Stomach (tissue), 4 donors: ENCODE measurements around the gene TECPR2.

Experiments used
- EP300 ChIP-seq: sonication (generic); formaldehyde crosslinking; IDR thresholded peaks from one replicate; pipeline ENCODE4 v1.6.1; 2017; ENCODE audit warnings: antibody characterized with exemption
- POLR2A ChIP-seq, 4 donors: fragments of 450-650 bp; IDR thresholded peaks; one replicate each; pipeline ENCODE4 v1.6.1; 2016; ENCODE audit warnings: antibody characterized with exemption in 4 of 4, control low read depth in 2 of 4, mild to moderate bottlenecking in 1 of 4, moderate library complexity in 1 of 4
- POLR2AphosphoS5 ChIP-seq, 3 donors: sonication (generic); formaldehyde crosslinking; IDR thresholded peaks; one replicate each; pipeline ENCODE4 v1.6.1; 2016; ENCODE audit warnings: antibody characterized with exemption in 3 of 3
- TF ChIP-seq, protein P1 (sequence below), 7 experiments: fragments of 450-650 bp in 4 of 7; fragments of 200-600 bp in 3 of 7; sonication (generic) in 3 of 7; IDR thresholded peaks; one replicate each; pipeline ENCODE4 v1.5.1; 2016 to 2019; ENCODE audit warnings: antibody characterized with exemption in 7 of 7, control low read depth in 2 of 7, mild to moderate bottlenecking in 1 of 7

DNA sequence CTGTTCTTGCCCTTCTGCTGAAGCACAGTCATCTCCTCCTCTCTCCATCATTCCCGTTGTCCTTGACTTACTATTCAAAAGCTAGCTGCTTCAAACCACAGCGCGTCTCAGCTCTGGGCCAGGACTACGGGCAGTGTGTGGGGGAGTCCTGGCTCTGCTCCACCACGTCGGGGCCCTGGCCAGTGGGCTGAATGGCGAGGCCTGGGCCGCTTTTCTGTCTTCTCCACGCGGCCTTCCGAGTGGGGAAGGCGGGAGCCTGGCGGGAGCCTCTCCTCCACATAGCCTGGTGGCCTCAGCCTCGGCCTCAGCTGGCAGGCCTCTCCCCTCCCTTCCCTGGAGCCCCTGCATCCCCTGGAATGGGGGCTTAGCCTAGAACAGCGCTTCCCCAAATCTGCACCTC lies 130.4 kb downstream of the TECPR2 start:
- TF ChIP-seq EP300 (no peak), POLR2AphosphoS5 (IDR thresholded peaks at IDR 0.05) (no peak), POLR2A (IDR thresholded peaks at IDR 0.05) (no peak)
- TF ChIP-seq, protein P1, sequence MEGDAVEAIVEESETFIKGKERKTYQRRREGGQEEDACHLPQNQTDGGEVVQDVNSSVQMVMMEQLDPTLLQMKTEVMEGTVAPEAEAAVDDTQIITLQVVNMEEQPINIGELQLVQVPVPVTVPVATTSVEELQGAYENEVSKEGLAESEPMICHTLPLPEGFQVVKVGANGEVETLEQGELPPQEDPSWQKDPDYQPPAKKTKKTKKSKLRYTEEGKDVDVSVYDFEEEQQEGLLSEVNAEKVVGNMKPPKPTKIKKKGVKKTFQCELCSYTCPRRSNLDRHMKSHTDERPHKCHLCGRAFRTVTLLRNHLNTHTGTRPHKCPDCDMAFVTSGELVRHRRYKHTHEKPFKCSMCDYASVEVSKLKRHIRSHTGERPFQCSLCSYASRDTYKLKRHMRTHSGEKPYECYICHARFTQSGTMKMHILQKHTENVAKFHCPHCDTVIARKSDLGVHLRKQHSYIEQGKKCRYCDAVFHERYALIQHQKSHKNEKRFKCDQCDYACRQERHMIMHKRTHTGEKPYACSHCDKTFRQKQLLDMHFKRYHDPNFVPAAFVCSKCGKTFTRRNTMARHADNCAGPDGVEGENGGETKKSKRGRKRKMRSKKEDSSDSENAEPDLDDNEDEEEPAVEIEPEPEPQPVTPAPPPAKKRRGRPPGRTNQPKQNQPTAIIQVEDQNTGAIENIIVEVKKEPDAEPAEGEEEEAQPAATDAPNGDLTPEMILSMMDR (IDR thresholded peaks at IDR 0.05) = no peak
